HG03469 (cell line): ENCODE data around the gene TLDC2.

ENCODE experiments used
- ATAC-seq: cut with Tn5 transposase; IDR thresholded peaks from one replicate; pipeline ENCODE4 v1.9.1; 2021; ENCODE audit warnings: mild to moderate bottlenecking, moderate library complexity, moderate number of reproducible peaks; ENCODE audit not compliant: unreplicated experiment

Gene TLDC2

DNA sequence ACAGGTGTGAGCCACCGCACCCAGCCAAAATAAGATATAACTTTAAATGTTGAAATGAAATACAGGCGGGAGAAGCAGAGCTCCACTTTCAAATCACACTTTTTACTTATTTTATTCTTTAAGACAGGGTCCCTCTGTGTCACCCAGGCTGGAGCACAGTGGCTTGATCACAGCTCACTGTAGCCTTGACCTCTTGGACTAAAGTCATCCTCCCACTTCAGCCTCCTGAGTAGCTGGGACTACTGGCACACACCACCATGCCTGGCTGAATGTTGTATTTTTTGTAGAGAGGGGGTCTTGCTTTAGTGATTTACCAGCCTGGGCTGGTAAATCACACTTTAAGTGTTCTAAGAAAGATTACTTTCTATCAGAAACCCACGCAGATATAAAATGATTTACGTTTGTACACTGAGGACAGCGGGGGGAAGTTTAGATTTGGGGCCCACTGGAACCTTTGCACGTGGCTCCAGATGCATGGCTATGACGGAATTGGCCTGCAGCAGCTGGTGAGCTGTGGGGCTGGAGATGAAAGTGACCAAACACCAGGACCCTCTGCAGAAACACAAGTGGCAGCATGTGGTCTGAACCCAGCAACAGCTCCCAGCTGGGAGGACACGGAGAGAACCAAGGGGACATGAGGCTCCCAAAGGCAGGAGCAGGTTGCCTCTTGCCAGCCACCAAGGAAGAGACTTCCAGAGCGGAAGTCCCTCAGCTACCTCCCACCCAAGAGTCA is 26.4 kb upstream of the TLDC2 start:
- ATAC-seq = no peak

DNA sequence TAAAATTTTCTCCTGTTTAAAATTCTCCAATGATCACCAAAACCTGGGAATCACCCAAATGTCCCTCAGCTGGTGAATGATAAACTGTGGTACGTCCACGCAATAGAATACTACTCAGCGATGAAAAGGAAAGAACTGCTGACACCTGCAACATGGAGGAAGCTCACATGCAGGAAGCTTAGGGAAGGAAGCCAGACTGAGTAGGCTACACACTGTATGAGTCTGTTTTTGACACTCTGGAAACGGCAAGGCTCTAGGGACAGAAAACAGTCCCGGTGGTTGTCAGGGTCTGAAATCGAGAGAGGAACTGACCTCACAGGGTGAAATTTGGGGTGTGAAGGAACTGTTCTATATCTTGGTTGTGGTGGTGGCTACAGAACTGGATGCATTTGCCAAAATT is 25.2 kb upstream of the TLDC2 start:
- ATAC-seq = no peak

GRCh38 chr20:36851490-36851889 is 24.4 kb upstream of the TLDC2 start:
- no peak for ATAC-seq

GRCh38 chr20:36852187-36852586 is 23.8 kb upstream of the TLDC2 start:
- no peak for ATAC-seq

- ATAC-seq = no peak
These were observed 21.3 kb upstream of the TLDC2 start for GRCh38 chr20:36854348-36855240.

DNA sequence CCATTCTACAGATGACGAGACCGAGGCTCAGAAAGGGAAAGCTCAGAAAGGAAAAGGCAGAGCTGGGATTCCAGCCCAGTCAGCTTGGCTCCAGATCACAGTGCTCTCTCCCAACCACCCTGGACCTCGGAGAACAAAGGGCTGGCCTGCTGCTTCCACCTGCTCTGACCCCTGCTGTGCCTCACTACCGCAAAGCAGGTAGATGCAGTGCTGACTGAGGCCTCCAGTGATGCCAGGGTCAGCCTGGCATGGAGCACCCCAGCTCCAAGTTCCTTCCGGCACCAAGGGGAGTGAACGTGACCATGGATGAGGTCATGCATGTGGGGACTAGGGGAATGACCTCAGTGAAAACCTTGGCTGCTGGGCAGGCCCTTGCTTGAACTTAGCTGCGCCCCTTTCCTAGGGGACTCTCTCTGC is 20.7 kb upstream of the TLDC2 start:
- no peak for ATAC-seq

- ATAC-seq = no peak
These were observed 19.7 kb upstream of the TLDC2 start for GRCh38 chr20:36856195-36856594.

- no peak for ATAC-seq
These were observed 19.0 kb upstream of the TLDC2 start for GRCh38 chr20:36856691-36857635.

DNA sequence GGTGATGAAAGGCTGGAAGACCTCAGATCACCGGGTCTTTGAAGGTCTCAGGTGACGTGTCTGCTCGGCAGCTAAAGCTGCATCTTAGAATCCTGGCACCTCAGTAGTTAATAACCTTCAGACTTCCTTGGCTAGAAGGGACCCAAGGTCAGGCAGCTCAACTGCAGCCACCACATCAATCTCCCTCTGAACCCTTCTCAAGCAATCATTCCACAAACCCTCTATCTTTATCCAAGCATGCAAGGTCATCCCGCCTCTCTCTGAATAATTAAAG is 16.7 kb upstream of the TLDC2 start:
- no peak for ATAC-seq

- ATAC-seq = no peak
These were observed 16.1 kb upstream of the TLDC2 start for GRCh38 chr20:36859700-36860330.

- no peak for ATAC-seq
These were observed 15.6 kb upstream of the TLDC2 start for GRCh38 chr20:36860339-36860738.

DNA sequence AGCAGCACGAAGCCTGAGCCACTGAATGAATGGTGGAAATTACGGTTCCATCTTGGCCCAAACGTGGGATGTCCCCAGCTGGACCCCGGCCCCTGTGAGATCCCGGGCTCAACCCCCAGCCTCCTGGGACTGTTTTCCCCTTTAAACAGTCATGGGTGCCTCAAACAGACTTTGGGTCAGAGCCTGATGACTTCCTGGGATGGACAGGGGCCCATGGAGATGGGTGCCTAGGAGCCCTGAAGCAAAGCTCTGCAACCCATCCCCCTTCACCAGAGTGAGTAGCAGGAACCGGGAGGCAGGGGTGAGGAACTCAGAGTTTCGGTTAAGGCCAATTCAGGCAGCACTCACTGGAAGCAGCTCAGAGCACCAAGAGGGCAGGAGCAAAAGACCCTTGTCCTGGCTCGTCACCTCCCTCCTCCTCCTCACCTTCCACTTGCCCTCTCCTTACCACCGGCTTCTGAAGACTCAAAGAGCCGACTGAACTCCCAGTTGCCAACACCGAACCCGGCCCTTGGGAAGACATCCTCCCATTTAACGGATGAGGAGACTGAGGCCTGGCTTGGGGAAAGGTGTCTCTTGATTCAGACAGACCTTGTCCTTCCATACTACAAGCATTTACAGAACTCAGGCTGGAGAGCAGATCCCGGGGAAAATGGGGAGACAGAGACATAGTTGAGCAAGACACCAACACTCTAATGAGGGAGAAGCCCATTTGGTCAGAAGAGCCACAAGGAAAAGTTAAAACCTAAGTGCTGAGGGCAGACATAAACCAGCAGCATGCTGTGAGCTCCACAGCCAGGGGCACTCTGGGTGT is 14.9 kb upstream of the TLDC2 start:
- ATAC-seq = no peak

GRCh38 chr20:36861625-36861874 is 14.4 kb upstream of the TLDC2 start:
- ATAC-seq = no peak

DNA sequence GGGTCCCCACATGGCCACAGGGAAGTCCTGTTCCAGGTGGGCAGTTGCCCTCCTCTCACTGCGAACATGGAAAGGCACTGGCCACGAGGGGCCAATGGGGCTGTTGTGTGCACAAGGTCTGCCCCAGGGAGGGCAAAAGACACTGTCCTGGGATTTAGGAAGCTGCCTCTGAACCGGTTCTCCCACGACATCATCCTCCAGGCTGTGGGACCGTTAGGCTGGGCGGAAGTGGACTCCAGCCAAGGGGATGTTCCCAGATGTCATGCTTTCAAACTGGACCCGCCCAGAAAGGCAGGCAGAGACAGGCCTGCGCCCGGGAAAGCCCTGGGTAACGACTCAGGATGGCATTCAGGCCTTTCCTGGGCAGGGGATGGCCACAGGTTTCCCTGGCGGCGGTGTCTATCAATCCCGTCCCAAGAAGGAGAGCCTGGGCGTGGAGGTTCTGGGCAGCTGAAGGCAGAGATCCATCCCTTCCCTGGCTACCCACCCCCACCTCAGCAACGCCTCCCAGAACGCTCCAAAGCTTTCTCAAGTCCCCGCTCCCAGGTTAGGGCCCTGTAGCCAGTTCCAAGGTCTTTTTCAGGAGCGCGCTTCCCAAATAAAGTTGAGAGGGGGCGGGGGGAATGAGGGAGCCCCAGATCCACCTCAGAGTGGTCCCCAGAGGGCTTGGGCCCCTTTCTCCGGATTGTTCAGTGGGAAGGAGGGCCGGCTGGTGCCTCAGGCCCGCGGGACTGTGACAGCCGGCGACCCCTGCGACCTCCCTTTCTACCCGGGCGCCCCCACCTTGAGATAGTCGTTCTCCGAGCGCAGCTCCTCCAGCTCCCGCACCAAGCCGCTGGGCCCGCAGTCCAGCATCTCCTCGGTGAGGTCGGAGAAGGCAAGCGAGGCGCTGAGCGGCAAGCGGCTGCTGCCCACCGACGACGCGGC is 13.8 kb upstream of the TLDC2 start:
- ATAC-seq = no peak

GRCh38 chr20:36862857-36863668 is 12.9 kb upstream of the TLDC2 start:
- ATAC-seq = peak; percentile 19

- ATAC-seq = no peak
These were observed 10.7 kb upstream of the TLDC2 start for GRCh38 chr20:36865076-36865860.

DNA sequence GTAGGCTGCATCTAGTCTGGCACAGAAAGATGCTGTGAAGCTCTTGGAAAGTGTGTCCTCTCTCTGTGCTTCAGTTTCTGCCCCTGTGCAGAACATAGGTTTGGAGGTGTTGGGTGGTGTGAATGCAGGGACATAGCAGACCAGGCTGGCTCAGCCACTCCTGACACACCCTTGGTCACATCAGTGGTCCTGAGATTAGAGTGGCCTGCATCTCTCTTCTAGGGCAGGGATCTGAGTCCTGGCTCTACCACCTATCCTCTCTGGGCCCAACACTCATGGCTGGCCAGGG is 10.1 kb upstream of the TLDC2 start:
- ATAC-seq = no peak

- ATAC-seq = no peak
These were observed 9.8 kb upstream of the TLDC2 start for GRCh38 chr20:36866164-36866563.
